Mesenchymal stem cell (in vitro differentiated cells and primary cell): ENCODE results near the gene MAP2K5.
A peak's percentile ranks its signal among the peaks of the same experiment; 100 is the strongest.

Source experiments
- DNase-seq: peaks from one replicate; pipeline ENCODE4 v3.0.0-alpha.2; 2013
- H2AFZ ChIP-seq: one replicate; pipeline ENCODE4 v1.6.1; 2013; ENCODE audit warnings: low read depth, mild to moderate bottlenecking, control low read depth, inconsistent platforms, low read length, moderate library complexity
- H2AK5ac ChIP-seq: 2 replicates; pipeline ENCODE4 v1.6.1; 2013; ENCODE audit warnings: low read length, moderate library complexity, mild to moderate bottlenecking, inconsistent platforms; ENCODE audit not compliant: severe bottlenecking
- H2BK120ac ChIP-seq: one replicate; pipeline ENCODE4 v1.6.1; 2013; ENCODE audit warnings: low read depth, mild to moderate bottlenecking, inconsistent platforms, low read length, moderate library complexity
- H2BK12ac ChIP-seq, 2 experiments: one replicate each; pipeline ENCODE4 v1.6.1; 2013; ENCODE audit warnings: inconsistent platforms in 2 of 2, low read length in 2 of 2, mild to moderate bottlenecking in 2 of 2, moderate library complexity in 2 of 2, control low read depth in 1 of 2
- H2BK15ac ChIP-seq: one replicate; pipeline ENCODE4 v1.6.1; 2013; ENCODE audit warnings: mild to moderate bottlenecking, low read depth, inconsistent platforms; ENCODE audit not compliant: poor library complexity, severe bottlenecking
- H2BK5ac ChIP-seq: 2 replicates; pipeline ENCODE4 v1.6.1; 2013; ENCODE audit warnings: low read depth, mild to moderate bottlenecking, low read length, control low read depth, inconsistent platforms; ENCODE audit not compliant: poor library complexity, severe bottlenecking
- H3K14ac ChIP-seq, 2 experiments: one replicate each; pipeline ENCODE4 v1.6.1; 2013; ENCODE audit warnings: inconsistent platforms in 2 of 2, low read length in 2 of 2, control low read depth in 1 of 2, mild to moderate bottlenecking in 1 of 2, moderate library complexity in 1 of 2
- H3K18ac ChIP-seq, 2 experiments: one replicate each; pipeline ENCODE4 v1.6.1; 2013; ENCODE audit warnings: inconsistent platforms in 2 of 2, low read length in 2 of 2, control low read depth in 1 of 2, low read depth in 1 of 2, mild to moderate bottlenecking in 1 of 2
- H3K23ac ChIP-seq, 2 experiments: one replicate each; pipeline ENCODE4 v1.6.1; 2013; ENCODE audit warnings: inconsistent platforms in 2 of 2, low read length in 2 of 2, mild to moderate bottlenecking in 2 of 2, moderate library complexity in 2 of 2, control low read depth in 1 of 2
- H3K27ac ChIP-seq: 2 replicates; pipeline ENCODE4 v1.5.1; 2013; ENCODE audit warnings: mild to moderate bottlenecking, moderate library complexity, low read length, control low read depth, inconsistent platforms; ENCODE audit not compliant: poor library complexity, severe bottlenecking
- H3K27me3 ChIP-seq, 2 experiments: 2 replicates each; pipeline versions ENCODE4 v1.6.1 to v1.7.0; 2013; ENCODE audit warnings: low read length in 2 of 2, mild to moderate bottlenecking in 2 of 2, moderate library complexity in 2 of 2, control low read depth in 1 of 2, inconsistent platforms in 1 of 2; ENCODE audit not compliant: control insufficient read depth in 1 of 2, insufficient read depth in 1 of 2
- H3K36me3 ChIP-seq, 2 experiments: 2 replicates each; pipeline versions ENCODE4 v1.6.1 to v1.7.0; 2013; ENCODE audit warnings: low read length in 2 of 2, control low read depth in 1 of 2, inconsistent platforms in 1 of 2, low read depth in 1 of 2, mild to moderate bottlenecking in 1 of 2; ENCODE audit not compliant: insufficient read depth in 2 of 2, control insufficient read depth in 1 of 2
- H3K4ac ChIP-seq, 2 experiments: one replicate each; pipeline ENCODE4 v1.6.1; 2013; ENCODE audit warnings: inconsistent platforms in 2 of 2, low read length in 2 of 2, mild to moderate bottlenecking in 2 of 2, moderate library complexity in 2 of 2, control low read depth in 1 of 2, low read depth in 1 of 2
- H3K4me1 ChIP-seq: 2 replicates; pipeline ENCODE4 v1.6.1; 2013; ENCODE audit warnings: low read depth, low read length, control low read depth; ENCODE audit not compliant: control insufficient read depth, insufficient read depth
- H3K4me2 ChIP-seq: 2 replicates; pipeline ENCODE4 v1.6.1; 2013; ENCODE audit warnings: low read length, mild to moderate bottlenecking, inconsistent platforms; ENCODE audit not compliant: poor library complexity, severe bottlenecking
- H3K4me3 ChIP-seq, 2 experiments: 2 replicates each; pipeline versions ENCODE4 v1.5.1 to v1.7.0; 2013; ENCODE audit warnings: low read length in 2 of 2, mild to moderate bottlenecking in 2 of 2, control low read depth in 1 of 2, low read depth in 1 of 2; ENCODE audit not compliant: insufficient read depth in 1 of 2
- H3K79me1 ChIP-seq: replicated peaks from 2 replicates; pipeline ENCODE4 v1.6.1; 2013; ENCODE audit warnings: mild to moderate bottlenecking, control low read depth, low read length, inconsistent platforms; ENCODE audit not compliant: poor library complexity, severe bottlenecking
- H3K9ac ChIP-seq: 2 replicates; pipeline ENCODE4 v1.7.0; 2013; ENCODE audit warnings: mild to moderate bottlenecking, low read length, moderate library complexity
- H3K9me3 ChIP-seq: 2 replicates; pipeline ENCODE4 v1.7.0; 2013; ENCODE audit warnings: mild to moderate bottlenecking, low read length; ENCODE audit not compliant: control insufficient read depth
- H4K8ac ChIP-seq: one replicate; pipeline ENCODE4 v1.6.1; 2013; ENCODE audit warnings: inconsistent platforms, mild to moderate bottlenecking, low read length, moderate library complexity
- H4K91ac ChIP-seq: one replicate; pipeline ENCODE4 v1.6.1; 2013; ENCODE audit warnings: mild to moderate bottlenecking, low read length, inconsistent platforms
- WGBS: methylation state at CpG from one replicate; pipeline ENCODE4 v1.1.7; 2013; ENCODE audit warnings: mixed read lengths; 5-methylcytosine and 5-hydroxymethylcytosine counted together

MAP2K5 gene

DNA sequence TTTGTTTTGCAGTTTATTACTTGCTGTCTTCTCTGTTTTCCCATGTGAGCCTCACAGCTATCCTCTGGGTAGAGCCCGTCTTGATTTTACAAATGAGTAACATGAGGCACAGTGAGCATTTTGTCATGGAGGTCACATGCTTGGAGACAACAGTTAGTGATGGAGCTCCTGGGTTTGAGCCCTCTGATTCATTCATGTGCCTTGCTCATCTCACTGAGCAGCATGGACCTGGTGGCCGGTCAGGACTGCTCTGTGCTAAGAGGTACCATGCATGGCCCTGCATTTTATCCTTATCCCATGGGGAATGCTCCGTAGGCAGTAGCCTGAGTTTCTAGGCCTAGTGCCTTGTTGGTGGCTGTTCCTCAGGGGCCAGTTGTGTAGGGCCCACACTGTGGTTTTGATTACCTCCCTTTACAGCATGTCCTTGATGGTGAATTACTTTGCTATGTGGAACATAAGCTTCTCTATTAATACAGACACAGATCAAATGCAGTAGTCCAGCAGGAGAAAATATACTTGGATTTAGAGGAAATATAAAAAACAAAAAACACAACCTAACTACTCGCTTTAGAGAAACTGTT is 35.6 kb downstream of the MAP2K5 start:
- Histone ChIP-seq H4K8ac (no peak overlapping the region), H2BK5ac (no peak overlapping the region), H3K18ac (no peak overlapping the region), H3K27ac (no peak overlapping the region), H3K4me2 (no peak overlapping the region), H2BK15ac (no peak overlapping the region), H3K9me3 (no peaks in the 10 kb centered on the region), H3K36me3 (no peaks in the 10 kb centered on the region), H3K4me1 (no peaks in the 10 kb centered on the region), H4K91ac (no peak overlapping the region), H2AK5ac (no peak overlapping the region), H2BK12ac (no peak overlapping the region), H3K9ac (no peak overlapping the region), H2BK120ac (no peak overlapping the region), H3K23ac (no peak overlapping the region), H3K79me1 (peaks cover 3% of the 10 kb centered on the region), H3K4ac (no peak overlapping the region), H2AFZ (no peak overlapping the region), H3K14ac (no peak overlapping the region), H3K4me3 (no peak overlapping the region), H3K27me3 (no peaks in the 10 kb centered on the region)
- 81% methylated on average over 4 of the region's 4 CpGs for WGBS
- no peak for DNase-seq

DNA sequence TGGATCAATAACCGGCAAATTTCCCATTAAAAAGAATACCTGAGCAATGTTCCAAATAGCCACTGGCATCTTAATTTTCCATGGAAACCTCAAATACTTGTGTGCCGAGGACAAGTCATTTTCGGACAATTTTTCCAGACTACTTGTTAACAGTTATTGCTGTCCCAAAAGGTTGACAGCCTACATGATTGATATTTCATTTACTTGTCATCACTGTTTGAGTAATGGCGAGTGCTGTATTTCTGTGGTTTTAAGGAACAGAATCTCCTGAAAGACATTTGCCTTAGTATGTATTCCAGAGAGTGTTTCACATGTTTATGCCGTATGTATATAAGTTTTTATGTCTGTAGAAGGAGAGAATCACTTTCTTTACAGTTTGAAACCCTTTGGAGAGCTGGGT is 36.7 kb downstream of the MAP2K5 start:
- Histone ChIP-seq H4K91ac (no peak overlapping the region), H3K4ac (no peak overlapping the region), H3K27ac (no peak overlapping the region), H3K27me3 (no peaks in the 10 kb centered on the region), H3K18ac (no peak overlapping the region), H2AFZ (no peak overlapping the region), H3K14ac (no peak overlapping the region), H3K36me3 (no peaks in the 10 kb centered on the region), H2BK12ac (no peak overlapping the region), H2AK5ac (no peak overlapping the region), H3K23ac (no peak overlapping the region), H3K9ac (no peak overlapping the region), H4K8ac (no peak overlapping the region), H2BK15ac (no peak overlapping the region), H3K4me1 (peaks cover 3% of the 10 kb centered on the region), H3K4me2 (no peak overlapping the region), H2BK120ac (no peak overlapping the region), H2BK5ac (no peak overlapping the region), H3K4me3 (no peak overlapping the region), H3K79me1 (peaks cover 3% of the 10 kb centered on the region), H3K9me3 (no peaks in the 10 kb centered on the region)
- no peak for DNase-seq
- 88% methylated on average over 4 of the region's 5 CpGs for WGBS

DNA sequence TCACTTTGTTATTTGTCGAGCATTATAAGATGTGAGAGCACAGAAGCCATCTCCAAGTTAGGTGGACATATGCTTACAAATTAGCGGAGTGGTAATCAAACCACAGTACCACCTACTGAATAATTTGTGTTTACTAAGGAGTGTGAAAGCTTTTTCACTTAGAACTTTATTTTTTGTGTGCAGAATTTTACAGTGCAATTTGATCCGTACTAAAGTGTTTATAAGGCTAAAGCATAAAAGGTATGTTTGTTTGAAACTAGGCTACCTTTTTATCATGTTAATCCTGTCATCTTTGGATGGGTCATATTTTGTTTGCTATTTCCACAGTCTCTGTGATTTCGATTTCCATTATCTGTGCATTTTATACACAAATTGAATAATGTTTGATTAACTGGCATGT is 37.5 kb downstream of the MAP2K5 start:
- Histone ChIP-seq H2BK15ac (no peak overlapping the region), H2AFZ (no peak overlapping the region), H3K4me3 (no peak overlapping the region), H2BK5ac (no peak overlapping the region), H3K36me3 (no peaks in the 10 kb centered on the region), H2AK5ac (no peak overlapping the region), H3K14ac (no peak overlapping the region), H3K79me1 (peaks cover 3% of the 10 kb centered on the region), H4K91ac (no peak overlapping the region), H4K8ac (no peak overlapping the region), H3K9ac (no peak overlapping the region), H2BK120ac (no peak overlapping the region), H3K4ac (no peak overlapping the region), H3K23ac (no peak overlapping the region), H3K18ac (no peak overlapping the region), H3K4me2 (no peak overlapping the region), H3K9me3 (no peaks in the 10 kb centered on the region), H3K4me1 (peaks cover 3% of the 10 kb centered on the region), H3K27me3 (no peaks in the 10 kb centered on the region), H3K27ac (no peak overlapping the region), H2BK12ac (no peak overlapping the region)
- WGBS: 100% methylated on average over 2 of the region's 4 CpGs
- DNase-seq: no peak

DNA sequence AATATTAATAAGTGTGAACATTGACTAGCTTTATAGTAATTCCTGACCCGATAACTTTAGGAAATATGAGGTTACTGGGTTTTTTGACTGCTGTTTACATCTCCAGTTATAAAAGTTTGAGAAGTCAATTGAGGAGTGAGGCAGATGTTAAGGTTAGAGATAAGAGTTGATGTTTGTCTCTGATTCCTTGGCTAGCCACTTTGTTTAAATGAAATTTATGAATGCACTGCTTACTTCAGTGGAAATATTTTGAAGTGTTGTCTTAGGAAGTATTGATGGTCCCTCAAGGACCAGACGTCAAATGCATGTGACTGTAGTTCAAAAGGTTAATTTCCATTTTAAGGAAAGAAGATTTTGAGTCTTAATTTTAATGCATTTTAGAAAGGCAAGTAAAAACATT is 41.7 kb downstream of the MAP2K5 start:
- Histone ChIP-seq H3K4me1 (peaks cover 3% of the 10 kb centered on the region), H3K4me2 (no peak overlapping the region), H3K18ac (no peak overlapping the region), H3K4me3 (no peak overlapping the region), H4K91ac (no peak overlapping the region), H3K14ac (no peak overlapping the region), H3K27me3 (no peaks in the 10 kb centered on the region), H2AK5ac (no peak overlapping the region), H3K9ac (no peak overlapping the region), H4K8ac (no peak overlapping the region), H2BK5ac (no peak overlapping the region), H2BK12ac (no peak overlapping the region), H2BK15ac (no peak overlapping the region), H3K27ac (no peak overlapping the region), H3K4ac (no peak overlapping the region), H2BK120ac (no peak overlapping the region), H3K36me3 (peaks cover 17 to 21% of the 10 kb centered on the region in 2 experiments), H2AFZ (no peak overlapping the region), H3K79me1 (no peaks in the 10 kb centered on the region), H3K9me3 (no peaks in the 10 kb centered on the region), H3K23ac (no peak overlapping the region)
- peak; percentile 3 for DNase-seq
- WGBS: 58% methylated on average over 2 of the region's 2 CpGs
